Measurements from ENCODE around the gene PSEN1. TPM values are rescaled to one million over a fixed set of nuclear protein-coding genes. Genes with fewer than 3 reads are reported as not detected.

PSEN1 gene
- total RNA-seq, 1 experiment from 2014 or later = 49.9 TPM

- H3K14ac ChIP-seq (ENCODE audit: insufficient read depth, low read length) = no peak overlapping the region
- peaks cover 55 to 61% of the 10 kb centered on the region in 2 experiments for H3K4me1 Mint-ChIP-seq
- H3K9ac ChIP-seq (ENCODE audit: extremely low read depth, insufficient read length, low read length) = no peak overlapping the region
- no peak overlapping the region for H3K27ac ChIP-seq (ENCODE audit: insufficient read length, low read depth, low read length)
- no peak overlapping the region for H3K4me3 Mint-ChIP-seq
- WGBS (ENCODE audit: extremely low coverage, insufficient read length, low lambda C conversion rate) = no CpG with 5 or more reads among the region's 8 CpGs
- H3K23ac ChIP-seq (ENCODE audit: insufficient read length, low read depth, low read length) = no peak overlapping the region
- no peak overlapping the region for H2BK5ac ChIP-seq (ENCODE audit: insufficient read length, low read length)
- no peak overlapping the region for H4K5ac ChIP-seq (ENCODE audit: insufficient read length, low read depth, low read length)
- no peak overlapping the region for H3K4ac ChIP-seq (ENCODE audit: low read depth, low read length)
- H3K36me3 Mint-ChIP-seq (ENCODE audit: insufficient read depth in 1 of 3, low read depth in 3 of 3) = peaks cover 0 to 2% (median 0%) of the 10 kb centered on the region in 3 experiments; a peak in 2 of 7 replicates
- no peak overlapping the region for H2BK12ac ChIP-seq (ENCODE audit: insufficient read length, low read depth, low read length)
- H4K91ac ChIP-seq (ENCODE audit: insufficient read length, low read depth, low read length) = no peak overlapping the region
- H2BK120ac ChIP-seq (ENCODE audit: low read depth, low read length, poor library complexity, severe bottlenecking) = no peak overlapping the region
- no peak overlapping the region for H2AFZ ChIP-seq (ENCODE audit: low read length)
- no peaks in the 10 kb centered on the region for H3K9me3 Mint-ChIP-seq
- no peak overlapping the region for H4K8ac ChIP-seq (replicated peaks; ENCODE audit: insufficient read length, low read depth, low read length)
- no peaks in the 10 kb centered on the region for H3K9me3 ChIP-seq (ENCODE audit: control insufficient read depth, low read depth, low read length)
- peaks cover 12% of the 10 kb centered on the region for H3K23me2 ChIP-seq (ENCODE audit: insufficient read length, low read depth, low read length, poor library complexity, severe bottlenecking)
- TF ChIP-seq, protein P1, sequence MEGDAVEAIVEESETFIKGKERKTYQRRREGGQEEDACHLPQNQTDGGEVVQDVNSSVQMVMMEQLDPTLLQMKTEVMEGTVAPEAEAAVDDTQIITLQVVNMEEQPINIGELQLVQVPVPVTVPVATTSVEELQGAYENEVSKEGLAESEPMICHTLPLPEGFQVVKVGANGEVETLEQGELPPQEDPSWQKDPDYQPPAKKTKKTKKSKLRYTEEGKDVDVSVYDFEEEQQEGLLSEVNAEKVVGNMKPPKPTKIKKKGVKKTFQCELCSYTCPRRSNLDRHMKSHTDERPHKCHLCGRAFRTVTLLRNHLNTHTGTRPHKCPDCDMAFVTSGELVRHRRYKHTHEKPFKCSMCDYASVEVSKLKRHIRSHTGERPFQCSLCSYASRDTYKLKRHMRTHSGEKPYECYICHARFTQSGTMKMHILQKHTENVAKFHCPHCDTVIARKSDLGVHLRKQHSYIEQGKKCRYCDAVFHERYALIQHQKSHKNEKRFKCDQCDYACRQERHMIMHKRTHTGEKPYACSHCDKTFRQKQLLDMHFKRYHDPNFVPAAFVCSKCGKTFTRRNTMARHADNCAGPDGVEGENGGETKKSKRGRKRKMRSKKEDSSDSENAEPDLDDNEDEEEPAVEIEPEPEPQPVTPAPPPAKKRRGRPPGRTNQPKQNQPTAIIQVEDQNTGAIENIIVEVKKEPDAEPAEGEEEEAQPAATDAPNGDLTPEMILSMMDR (conservative IDR thresholded peaks at IDR 0.05) = no peak
- no peak overlapping the region for H2BK15ac ChIP-seq (ENCODE audit: low read depth, low read length)
- H3K4me1 ChIP-seq (ENCODE audit: insufficient read depth, low read length) = peaks cover 7% of the 10 kb centered on the region; the same call in 1 of the 2 replicates
- DNase-seq = no peak
- peaks cover 6% of the 10 kb centered on the region; the same call in 1 of the 2 replicates for H3K27me3 ChIP-seq (ENCODE audit: insufficient read depth, low read length)
- H3K4me2 ChIP-seq (ENCODE audit: insufficient read depth, insufficient read length, low read length) = no peak overlapping the region
- H3K79me1 ChIP-seq (ENCODE audit: insufficient read depth, low read depth, low read length, poor library complexity, severe bottlenecking) = no peaks in the 10 kb centered on the region
- no peak overlapping the region for H3K27ac Mint-ChIP-seq
- no peak overlapping the region for H2BK20ac ChIP-seq (ENCODE audit: low read depth, low read length, poor library complexity, severe bottlenecking)
- H2AK5ac ChIP-seq (ENCODE audit: insufficient read length, low read length) = no peak overlapping the region
- H3K18ac ChIP-seq (ENCODE audit: insufficient read length, low read depth, low read length) = no peak overlapping the region
- no peaks in the 10 kb centered on the region for H3K79me2 ChIP-seq (ENCODE audit: insufficient read depth, low read length)
- peaks cover 36% of the 10 kb centered on the region for H3K27me3 Mint-ChIP-seq (ENCODE audit: low read depth)
- no peak overlapping the region for H3K56ac ChIP-seq (ENCODE audit: insufficient read length, low read depth, low read length)
- H3T11ph ChIP-seq (ENCODE audit: low read length) = no peak overlapping the region
- no peaks in the 10 kb centered on the region for H4K20me1 ChIP-seq (ENCODE audit: control insufficient read depth, insufficient read depth, insufficient read length)
Measured at GRCh38 chr14:73232984-73233383, 96.7 kb downstream of the PSEN1 start.
